ENCODE results near the gene ITPK1. TPM values are rescaled to one million over a fixed set of nuclear protein-coding genes. Genes with fewer than 3 reads are reported as not detected.

The ITPK1 gene
- total RNA-seq, 1 experiment from 2014 or later = 38.5 TPM

- H3K4me1 ChIP-seq (ENCODE audit: insufficient read depth, low read length, poor library complexity, severe bottlenecking) = no peaks in the 10 kb centered on the region
- ChIA-PET POLR2A (ENCODE audit: low non-redundant PET) (no interaction called here), CTCF (no interaction called here)
- no peak overlapping the region for H3K4me3 ChIP-seq (ENCODE audit: low read depth, low read length, poor library complexity, severe bottlenecking)
- no TSS peak for BruUV-seq (replicated peaks)
- H3K9me3 ChIP-seq (ENCODE audit: low read depth, low read length, poor library complexity, severe bottlenecking) = no peaks in the 10 kb centered on the region
- no peak for DNase-seq (ENCODE audit: low spot score)
- TF ChIP-seq EZH2 (IDR thresholded peaks at IDR 0.05; ENCODE audit: borderline replicate concordance, low read depth, low read length, poor library complexity, severe bottlenecking) = no peak
- no peak for TF ChIP-seq CTCF (conservative IDR thresholded peaks at IDR 0.05; ENCODE audit: low read depth, low read length)
- no peak overlapping the region for H3K27ac ChIP-seq (ENCODE audit: low read depth, low read length, poor library complexity, severe bottlenecking)
- peaks cover 41% of the 10 kb centered on the region for H3K27me3 ChIP-seq (replicated peaks; ENCODE audit: insufficient read depth, low read depth, low read length, poor library complexity)
- H3K36me3 ChIP-seq (ENCODE audit: insufficient read depth, low read length, poor library complexity, severe bottlenecking) = no peaks in the 10 kb centered on the region
- intact Hi-C loops (cut with micrococcal nuclease; ENCODE audit: unreplicated experiment) = no loop called here
Observed at GRCh38 chr14:92902726-92903125, 213.0 kb downstream of the ITPK1 start.

- peaks cover 41% of the 10 kb centered on the region for H3K27me3 ChIP-seq (replicated peaks; ENCODE audit: insufficient read depth, low read depth, low read length, poor library complexity)
- no peak overlapping the region for H3K27ac ChIP-seq (ENCODE audit: low read depth, low read length, poor library complexity, severe bottlenecking)
- H3K36me3 ChIP-seq (ENCODE audit: insufficient read depth, low read length, poor library complexity, severe bottlenecking) = no peaks in the 10 kb centered on the region
- TF ChIP-seq EZH2 (IDR thresholded peaks at IDR 0.05; ENCODE audit: borderline replicate concordance, low read depth, low read length, poor library complexity, severe bottlenecking) (no peak), CTCF (conservative IDR thresholded peaks at IDR 0.05; ENCODE audit: low read depth, low read length) (no peak)
- ChIA-PET CTCF (no interaction called here), POLR2A (ENCODE audit: low non-redundant PET) (no interaction called here)
- H3K4me3 ChIP-seq (ENCODE audit: low read depth, low read length, poor library complexity, severe bottlenecking) = no peak overlapping the region
- intact Hi-C loops (cut with micrococcal nuclease; ENCODE audit: unreplicated experiment) = no loop called here
- DNase-seq (ENCODE audit: low spot score) = no peak
- H3K4me1 ChIP-seq (ENCODE audit: insufficient read depth, low read length, poor library complexity, severe bottlenecking) = no peaks in the 10 kb centered on the region
- no peaks in the 10 kb centered on the region for H3K9me3 ChIP-seq (ENCODE audit: low read depth, low read length, poor library complexity, severe bottlenecking)
- BruUV-seq (replicated peaks) = no TSS peak
Observed at GRCh38 chr14:92902191-92902590, 213.5 kb downstream of the ITPK1 start.

- no peak for TF ChIP-seq EZH2 (IDR thresholded peaks at IDR 0.05; ENCODE audit: borderline replicate concordance, low read depth, low read length, poor library complexity, severe bottlenecking)
- no peak for TF ChIP-seq CTCF (conservative IDR thresholded peaks at IDR 0.05; ENCODE audit: low read depth, low read length)
- Histone ChIP-seq H3K36me3 (ENCODE audit: insufficient read depth, low read length, poor library complexity, severe bottlenecking) (no peaks in the 10 kb centered on the region), H3K27ac (ENCODE audit: low read depth, low read length, poor library complexity, severe bottlenecking) (no peak overlapping the region), H3K4me3 (ENCODE audit: low read depth, low read length, poor library complexity, severe bottlenecking) (no peak overlapping the region), H3K4me1 (ENCODE audit: insufficient read depth, low read length, poor library complexity, severe bottlenecking) (no peaks in the 10 kb centered on the region), H3K27me3 (replicated peaks; ENCODE audit: insufficient read depth, low read depth, low read length, poor library complexity) (peaks cover 41% of the 10 kb centered on the region), H3K9me3 (ENCODE audit: low read depth, low read length, poor library complexity, severe bottlenecking) (no peaks in the 10 kb centered on the region)
- ChIA-PET POLR2A (ENCODE audit: low non-redundant PET) (no interaction called here), CTCF (no interaction called here)
- DNase-seq (ENCODE audit: low spot score) = no peak
- intact Hi-C loops (cut with micrococcal nuclease; ENCODE audit: unreplicated experiment) = no loop called here
- no TSS peak for BruUV-seq (replicated peaks)
Observed at GRCh38 chr14:92900660-92901059, 215.1 kb downstream of the ITPK1 start.

Data from A673 (cell line).